ENCODE measurements around the gene FAM3B.

FAM3B gene

GRCh38 chr21:41282412-41282811, 34.2 kb upstream of the FAM3B start:
- DNase-seq (ENCODE audit: low spot score), result no peak
- TF ChIP-seq CTCF (IDR thresholded peaks at IDR 0.05; ENCODE audit: borderline replicate concordance, control extremely low read depth, extremely low read depth, insufficient read depth, missing control alignments), result no peak
- in situ Hi-C loops (cut with MboI; ENCODE audit: low sequenced_read_pairs, unreplicated experiment), result loop anchor here (25.0 kb wide), 1 partner anchor 180 kb away; no protein-coding TSS in a partner anchor

DNA sequence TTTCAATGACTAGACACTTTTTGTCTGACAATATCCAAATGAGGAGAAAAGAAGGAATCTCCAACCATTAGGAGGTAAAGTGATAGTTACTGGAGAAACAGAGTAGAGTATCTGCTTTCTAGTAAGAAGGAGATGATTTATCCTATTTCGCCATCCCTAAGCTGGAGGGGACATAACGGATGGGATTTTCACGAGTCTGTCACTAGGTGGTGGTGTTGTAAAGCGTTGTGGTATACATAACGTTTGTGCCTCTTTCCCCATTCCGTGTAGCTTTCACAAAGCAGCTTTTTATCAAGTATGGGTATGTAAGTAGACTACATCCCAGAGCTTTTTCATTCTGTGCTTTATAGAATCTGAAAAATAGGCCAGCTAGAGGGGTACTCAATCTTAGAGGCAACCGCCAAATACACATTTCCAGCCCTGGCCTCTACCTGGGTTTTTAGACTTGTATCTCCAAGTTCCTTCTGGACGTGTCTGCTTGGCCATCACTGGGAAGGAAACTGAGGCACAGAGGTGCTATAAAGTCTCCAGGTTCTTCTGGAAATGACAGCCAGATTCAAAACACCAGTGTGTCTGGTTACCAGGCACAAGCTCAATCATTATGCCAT, 33.3 kb upstream of the FAM3B start:
- in situ Hi-C loops (cut with MboI; ENCODE audit: low sequenced_read_pairs, unreplicated experiment), result loop anchor here (25.0 kb wide), 1 partner anchor 179 kb away; no protein-coding TSS in a partner anchor
- DNase-seq (ENCODE audit: low spot score), result peak; percentile 79
- peak; percentile 66 for TF ChIP-seq CTCF (IDR thresholded peaks at IDR 0.05; ENCODE audit: borderline replicate concordance, control extremely low read depth, extremely low read depth, insufficient read depth, missing control alignments)

DNA sequence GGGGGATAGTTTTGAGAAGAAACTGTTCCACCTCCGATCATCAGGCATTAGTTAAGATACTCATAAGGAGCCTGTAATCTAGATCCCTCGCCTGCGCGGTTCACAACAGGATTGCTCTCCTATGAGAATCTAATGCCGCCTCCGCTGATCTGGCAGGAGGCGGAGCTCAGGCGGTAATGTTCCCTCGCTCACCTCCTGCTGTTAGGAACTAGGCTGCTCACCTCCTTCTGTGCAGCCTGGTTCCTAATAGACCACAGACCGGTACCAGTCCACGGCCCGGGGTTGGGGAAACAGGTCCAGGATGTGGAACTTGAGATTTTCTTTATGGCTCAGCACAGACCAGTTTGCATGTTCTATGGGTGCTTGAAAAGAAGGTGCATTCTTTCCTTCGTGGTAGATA, 27.2 kb upstream of the FAM3B start:
- DNase-seq (ENCODE audit: low spot score), result no peak
- in situ Hi-C loops (cut with MboI; ENCODE audit: low sequenced_read_pairs, unreplicated experiment), result loop anchor here (25.0 kb wide), 1 partner anchor 173 kb away; no protein-coding TSS in a partner anchor
- no peak for TF ChIP-seq CTCF (IDR thresholded peaks at IDR 0.05; ENCODE audit: borderline replicate concordance, control extremely low read depth, extremely low read depth, insufficient read depth, missing control alignments)

GRCh38 chr21:41290106-41290799, 26.3 kb upstream of the FAM3B start:
- in situ Hi-C loops (cut with MboI; ENCODE audit: low sequenced_read_pairs, unreplicated experiment), result loop anchor here (25.0 kb wide), 1 partner anchor 172 kb away; no protein-coding TSS in a partner anchor
- no peak for TF ChIP-seq CTCF (IDR thresholded peaks at IDR 0.05; ENCODE audit: borderline replicate concordance, control extremely low read depth, extremely low read depth, insufficient read depth, missing control alignments)
- DNase-seq (ENCODE audit: low spot score), result no peak

DNA sequence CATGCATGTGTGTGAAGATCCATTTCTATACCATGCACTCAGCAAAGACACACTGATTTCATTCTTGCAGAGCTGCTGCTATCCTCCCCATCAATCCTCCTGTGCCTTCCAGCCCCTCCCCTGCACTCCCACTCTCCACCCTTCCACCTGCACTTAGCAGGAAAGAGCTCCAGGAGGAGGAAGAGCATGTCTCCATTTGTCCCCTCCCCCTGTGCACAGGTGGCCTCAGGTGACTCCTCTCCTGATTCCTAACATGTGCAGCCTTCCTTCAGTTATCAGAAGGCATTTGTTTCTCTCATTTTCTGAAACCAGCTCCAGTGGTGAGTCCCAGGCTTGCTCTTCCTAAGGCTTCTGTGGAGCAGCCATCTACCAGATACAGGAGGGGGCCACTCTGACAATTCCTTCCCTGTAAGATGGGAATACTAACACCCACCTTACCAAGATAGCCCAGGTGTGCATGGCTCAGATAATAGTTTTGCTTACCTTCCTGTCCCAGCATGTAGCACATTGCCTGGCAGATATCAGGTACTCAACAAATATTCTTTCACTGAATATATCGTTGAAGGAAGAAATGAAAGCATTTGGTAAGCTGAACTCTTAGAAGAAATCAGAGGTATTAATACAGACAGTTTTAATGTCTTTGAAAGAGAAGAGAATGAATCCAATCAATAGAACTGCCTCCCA, 21.9 kb upstream of the FAM3B start:
- in situ Hi-C loops (cut with MboI; ENCODE audit: low sequenced_read_pairs, unreplicated experiment), result loop anchor here (25.0 kb wide), 1 partner anchor 168 kb away; no protein-coding TSS in a partner anchor
- no peak for TF ChIP-seq CTCF (IDR thresholded peaks at IDR 0.05; ENCODE audit: borderline replicate concordance, control extremely low read depth, extremely low read depth, insufficient read depth, missing control alignments)
- no peak for DNase-seq (ENCODE audit: low spot score)

- in situ Hi-C loops (cut with MboI; ENCODE audit: low sequenced_read_pairs, unreplicated experiment), result loop anchor here (25.0 kb wide), 1 partner anchor 167 kb away; no protein-coding TSS in a partner anchor
- DNase-seq (ENCODE audit: low spot score), result no peak
- TF ChIP-seq CTCF (IDR thresholded peaks at IDR 0.05; ENCODE audit: borderline replicate concordance, control extremely low read depth, extremely low read depth, insufficient read depth, missing control alignments), result no peak
Measured at GRCh38 chr21:41295721-41296254, 20.8 kb upstream of the FAM3B start.
